Brain pericyte (primary cell): Measurements from ENCODE around the gene SKAP1.
"Not testable (repeated sequence)": the region's sequence is repeated elsewhere in the genome, so short reads cannot be mapped to it uniquely, and the experiment has no call there.

Experiments used
- DNase-seq: peaks from one replicate; pipeline ENCODE4 v3.0.0-alpha.2; 2012; ENCODE audit warnings: low read depth, low spot score

Gene SKAP1

DNA sequence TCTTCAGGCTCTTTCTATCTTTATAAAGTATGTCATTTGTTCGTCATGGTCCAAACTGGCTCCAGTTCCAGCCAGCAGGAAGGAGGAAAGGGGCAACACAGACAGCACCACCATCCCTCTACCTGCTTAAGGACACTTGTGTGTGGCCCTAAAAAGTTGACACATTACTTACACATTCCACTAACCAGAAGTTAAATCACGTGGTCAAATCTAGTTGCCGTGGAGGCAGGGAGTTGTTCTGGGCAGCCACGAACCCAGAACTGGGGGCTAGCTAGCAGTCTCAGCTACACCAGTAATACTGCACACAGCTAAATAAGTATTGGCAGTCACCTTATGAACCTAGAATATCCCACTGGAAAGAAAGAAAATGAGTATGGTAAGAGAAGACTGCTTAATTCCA lies 218.2 kb downstream of the SKAP1 start:
- no peak for DNase-seq

- no peak for DNase-seq
Measured at GRCh38 chr17:48211011-48211410, 219.0 kb downstream of the SKAP1 start.

- no peak for DNase-seq
Measured at GRCh38 chr17:48209973-48210372, 220.0 kb downstream of the SKAP1 start.

DNA sequence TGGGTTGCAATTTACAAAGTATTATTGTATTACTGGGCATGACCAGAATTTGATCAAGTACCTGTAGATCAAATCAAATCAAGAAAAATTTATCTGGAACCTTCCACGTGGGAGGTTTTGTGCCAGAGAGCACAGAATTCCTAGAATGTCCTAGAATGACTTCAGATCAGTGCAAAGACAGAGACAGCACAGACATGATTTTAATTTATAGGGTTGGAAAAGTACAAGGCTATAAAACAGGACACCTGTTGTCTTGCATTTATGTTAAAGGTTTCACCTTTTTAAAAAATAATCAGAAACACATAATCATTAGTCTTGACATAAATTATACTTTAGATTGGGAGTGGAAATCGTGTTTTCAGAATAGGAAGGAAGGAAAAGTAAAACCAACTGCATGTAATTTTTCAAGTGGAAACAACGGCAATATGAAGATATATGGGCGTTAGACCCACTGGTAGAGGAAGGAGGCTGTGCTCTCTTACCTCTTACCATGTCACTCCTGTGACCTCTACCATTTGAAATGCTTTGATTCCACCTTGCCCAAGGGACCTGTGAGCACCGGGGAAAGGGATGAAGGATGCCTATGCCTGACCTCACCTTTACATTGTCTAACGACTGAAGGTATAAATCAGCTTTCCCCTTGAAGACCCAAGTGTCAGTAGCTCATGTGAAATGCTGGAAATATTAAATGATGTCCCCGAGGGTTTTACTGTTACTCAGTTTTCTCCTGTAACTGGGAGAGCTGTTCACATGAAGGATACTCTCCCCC lies 222.1 kb downstream of the SKAP1 start:
- no peak for DNase-seq

- DNase-seq: not testable (repeated sequence)
Measured at GRCh38 chr17:48207036-48207435, 223.0 kb downstream of the SKAP1 start.

- no peak for DNase-seq
Measured at GRCh38 chr17:48202959-48203358, 227.1 kb downstream of the SKAP1 start.

GRCh38 chr17:48198950-48199541 lies 231.0 kb downstream of the SKAP1 start:
- DNase-seq: no peak

DNA sequence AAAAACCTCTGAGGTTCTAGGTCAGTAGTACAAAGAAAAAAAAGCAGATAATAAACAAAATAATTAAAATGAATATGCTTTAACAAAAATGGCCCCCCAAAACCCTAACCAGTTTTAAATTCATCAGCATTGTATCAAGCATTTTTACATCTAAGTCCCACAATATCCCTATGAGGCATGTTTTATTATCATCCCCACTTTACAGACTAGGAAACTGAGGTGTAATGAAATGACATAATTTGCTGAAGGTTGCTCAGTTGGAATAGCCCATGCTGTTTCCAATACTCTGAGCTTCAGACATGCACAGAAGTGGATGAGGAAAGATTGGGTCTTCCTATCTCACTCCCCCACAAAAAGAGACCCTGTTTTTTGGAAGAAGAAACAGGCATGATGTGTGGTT lies 234.1 kb downstream of the SKAP1 start:
- DNase-seq: no peak

DNA sequence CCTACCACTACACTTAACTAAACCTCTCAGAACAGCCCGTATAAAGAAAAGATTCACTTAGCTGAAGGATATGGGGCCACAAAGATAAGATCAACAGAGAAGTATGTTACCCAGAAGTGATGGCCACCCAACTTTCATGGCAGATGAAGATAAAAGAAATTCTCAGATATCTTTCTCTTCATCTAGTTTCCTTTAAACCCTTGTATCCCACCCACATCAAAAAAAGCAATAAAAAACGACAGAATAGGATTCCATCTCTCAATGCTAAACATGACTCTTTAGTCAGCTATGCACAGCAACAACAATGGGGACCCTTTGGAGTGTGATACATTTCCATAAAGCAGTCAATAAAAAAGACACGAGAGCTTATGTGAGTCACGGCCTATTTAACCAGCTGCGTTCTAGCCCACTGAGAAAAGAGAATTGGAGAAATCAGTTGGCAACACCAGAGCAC lies 235.9 kb downstream of the SKAP1 start:
- DNase-seq: no peak

DNA sequence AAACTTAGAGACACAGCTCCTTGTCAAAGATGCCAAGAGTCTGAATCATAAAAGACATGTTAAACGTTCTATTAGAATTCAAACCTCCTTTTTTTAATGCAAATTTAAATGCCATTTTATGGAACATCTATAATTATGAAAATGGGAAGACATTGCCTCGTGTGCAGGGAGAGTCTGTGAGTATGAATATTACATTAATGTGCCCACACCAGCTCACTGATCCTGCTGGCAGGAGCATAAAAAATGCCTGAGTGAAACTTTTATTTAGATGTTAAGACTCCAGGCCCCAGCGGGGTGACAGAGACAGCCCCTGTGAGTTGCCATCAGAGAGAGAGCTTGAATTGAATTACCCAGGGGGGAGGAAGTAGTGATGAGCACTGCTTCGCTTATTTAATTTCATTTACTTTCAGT lies 237.7 kb downstream of the SKAP1 start:
- no peak for DNase-seq

DNA sequence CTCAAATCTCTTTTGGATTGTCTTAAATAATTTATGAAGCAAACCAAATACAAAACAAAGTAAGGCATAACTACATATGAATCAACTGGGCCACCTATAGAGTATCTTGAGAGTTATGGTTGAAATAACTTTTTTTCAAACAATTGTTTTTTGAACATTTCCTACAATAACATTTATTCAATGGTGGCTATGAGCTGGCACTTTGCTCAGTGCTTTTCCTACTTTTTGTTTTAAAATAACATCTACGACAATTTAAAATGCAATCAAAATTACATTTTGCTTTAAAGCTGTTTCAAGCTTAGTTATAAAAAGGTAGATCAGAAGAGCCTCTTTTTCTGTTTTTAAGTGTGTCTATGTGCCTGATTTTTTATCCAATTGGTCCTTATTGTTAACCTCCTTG lies 238.7 kb downstream of the SKAP1 start:
- DNase-seq: no peak

DNA sequence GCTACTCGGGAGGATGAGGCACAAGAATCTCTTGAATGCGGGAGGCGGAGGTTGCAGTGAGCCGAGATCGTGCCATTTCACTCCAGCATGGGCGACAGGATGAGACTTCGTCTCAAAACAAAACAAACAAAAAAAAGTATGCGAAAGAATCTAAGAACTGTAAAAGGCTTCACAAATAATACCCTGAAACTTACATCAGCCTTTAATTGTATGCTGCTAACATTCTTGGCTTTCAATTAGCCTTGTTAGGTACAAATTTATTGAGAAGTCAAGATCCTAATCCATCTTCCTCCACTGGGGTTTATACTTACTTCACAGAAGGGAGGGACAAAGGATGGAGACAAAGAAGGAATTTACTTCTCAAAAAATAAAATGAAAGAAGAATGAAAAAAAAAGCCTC lies 239.1 kb downstream of the SKAP1 start:
- no peak for DNase-seq

- no peak for DNase-seq
Measured at GRCh38 chr17:48187872-48188608, 242.0 kb downstream of the SKAP1 start.

- not testable (repeated sequence) for DNase-seq
Measured at GRCh38 chr17:48186317-48186716, 243.7 kb downstream of the SKAP1 start.

DNA sequence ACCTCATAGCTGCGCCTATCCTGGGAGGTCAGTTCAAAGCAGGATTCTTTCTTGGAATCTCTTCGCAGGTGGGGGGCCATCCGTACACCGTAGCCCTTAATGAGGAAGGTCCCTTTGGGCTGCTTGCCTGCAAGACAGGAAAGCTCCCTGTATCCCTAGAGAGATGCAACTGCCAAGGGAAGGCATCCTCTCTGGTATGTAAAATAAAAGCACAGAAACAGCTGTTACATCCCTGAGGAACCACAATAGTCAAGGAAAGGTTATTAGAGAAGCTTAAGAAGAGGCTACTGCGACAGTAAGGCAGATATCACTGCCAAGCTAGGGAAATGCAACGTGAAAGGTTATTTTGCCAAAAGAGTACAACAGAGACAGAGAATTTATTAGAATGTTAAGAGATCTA lies 245.3 kb downstream of the SKAP1 start:
- no peak for DNase-seq

- DNase-seq: no peak
Measured at GRCh38 chr17:48181653-48182052, 248.4 kb downstream of the SKAP1 start.

DNA sequence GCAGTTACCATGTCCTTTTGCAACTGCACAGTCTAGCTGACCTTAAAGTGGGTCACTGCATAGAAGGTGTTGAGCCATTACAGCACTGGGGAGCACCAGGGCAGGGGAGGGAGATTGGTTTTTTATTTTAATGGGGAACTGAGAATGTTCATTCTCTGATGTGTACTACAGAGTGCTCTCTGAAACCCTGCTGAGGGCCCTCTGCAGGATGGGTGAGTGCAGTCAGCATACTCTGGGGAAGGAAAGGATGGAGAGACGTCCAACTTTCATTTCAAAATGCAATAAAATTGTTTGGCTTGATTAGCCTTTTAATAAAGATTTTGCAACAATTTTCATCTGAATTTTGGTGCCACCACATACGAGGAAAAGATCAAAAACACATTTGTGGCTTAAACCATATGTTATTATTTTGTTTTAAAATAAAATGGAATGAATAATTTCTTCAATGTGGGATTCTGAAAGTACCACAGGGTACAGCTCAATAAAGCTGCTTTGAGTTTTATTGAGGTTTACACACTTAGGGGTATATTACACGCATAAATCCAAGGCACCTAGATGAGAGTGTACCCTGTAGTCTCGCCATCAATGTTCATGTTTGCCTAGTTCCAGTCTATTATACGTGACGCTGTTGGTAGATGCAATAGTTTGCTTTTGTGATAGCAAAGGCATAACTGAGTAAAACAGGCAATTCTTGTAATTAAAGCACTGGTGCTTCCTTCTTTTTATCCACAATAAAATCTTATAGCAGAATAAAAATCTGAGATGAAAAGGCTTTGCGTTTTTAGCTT lies 249.0 kb downstream of the SKAP1 start:
- no peak for DNase-seq

DNA sequence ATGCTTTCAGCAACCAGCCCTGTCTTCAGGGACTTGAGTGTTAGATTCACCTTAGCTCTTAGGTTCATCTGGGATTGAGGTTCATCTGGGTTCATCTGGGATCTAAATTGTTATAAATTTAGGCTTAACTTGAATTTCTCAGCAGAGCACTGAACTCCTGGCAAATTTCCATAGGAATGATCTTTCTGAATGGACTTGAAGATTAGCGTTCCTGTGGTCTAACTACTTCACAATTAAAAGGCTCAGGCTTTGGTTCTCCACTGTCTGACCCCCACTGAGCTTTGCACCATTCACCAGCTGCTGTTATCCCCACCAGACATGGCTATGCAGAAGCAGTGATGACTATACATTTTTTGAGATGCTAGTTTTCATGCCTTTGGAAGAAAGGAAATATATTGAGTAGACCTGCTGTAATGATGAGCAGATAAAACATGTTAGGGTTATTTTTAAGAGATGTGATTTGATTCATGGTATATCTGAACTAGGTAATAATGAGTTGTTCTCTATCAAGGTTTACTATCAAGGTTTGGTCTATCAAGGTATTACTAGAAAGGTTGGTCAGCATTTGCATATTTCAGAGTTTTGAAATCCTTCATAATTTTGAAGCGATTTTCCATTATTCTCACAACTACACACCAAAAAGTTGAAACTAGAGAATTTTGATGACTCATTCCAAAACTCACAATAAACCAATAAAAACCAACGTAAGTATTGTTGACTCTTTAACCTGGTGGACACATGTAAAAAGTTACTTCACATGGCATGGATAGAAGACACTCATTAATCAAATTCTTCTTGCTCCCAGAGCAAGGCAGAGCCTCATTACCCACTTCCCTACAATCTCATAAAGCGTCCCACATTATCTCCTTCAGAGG lies 250.7 kb downstream of the SKAP1 start:
- DNase-seq: no peak

DNA sequence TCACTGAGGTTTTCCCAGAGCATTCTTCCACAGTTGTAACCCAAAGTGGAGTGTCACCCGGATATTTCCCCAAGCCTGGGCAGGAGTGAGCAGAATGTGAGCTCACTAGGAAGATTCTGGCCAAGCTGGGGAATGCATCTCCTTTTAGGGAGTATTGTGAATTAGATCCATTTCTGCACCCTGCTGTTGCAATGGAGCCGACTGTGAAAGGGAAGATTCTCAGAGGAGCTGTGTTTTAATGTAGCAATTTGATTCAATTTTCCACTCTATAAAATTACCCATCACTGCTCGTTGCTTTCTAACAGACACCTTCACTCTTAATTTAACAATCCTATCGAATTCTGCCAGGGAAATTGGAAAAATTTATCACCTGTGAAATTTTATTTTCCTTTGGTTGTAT lies 251.7 kb downstream of the SKAP1 start:
- no peak for DNase-seq

DNA sequence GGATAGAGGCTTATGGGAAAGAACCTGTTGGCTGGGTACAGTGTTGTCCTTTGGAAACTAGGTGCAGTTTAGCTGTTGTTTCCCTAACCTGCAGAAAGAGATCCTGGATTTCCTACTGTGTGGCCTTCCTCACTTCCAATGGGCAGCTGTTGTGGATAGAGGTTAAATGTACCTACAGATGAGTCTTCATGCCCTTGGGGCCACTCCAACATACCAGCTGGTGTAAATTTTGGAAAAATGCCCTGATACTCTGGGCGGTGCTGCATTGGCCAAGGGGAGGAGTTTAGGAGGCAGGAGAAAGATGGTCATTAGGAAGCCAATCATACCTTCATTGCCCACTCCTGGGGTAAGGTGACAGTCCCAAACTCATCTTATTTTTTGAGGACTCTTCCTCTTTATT lies 252.2 kb downstream of the SKAP1 start:
- DNase-seq: no peak

- DNase-seq: no peak
Measured at GRCh38 chr17:48176471-48176855, 253.6 kb downstream of the SKAP1 start.
